Testis (tissue), 2 donors: ENCODE data around the gene MUC5AC.

Experiments used
- POLR2A ChIP-seq: fragments of 450-650 bp; IDR thresholded peaks from one replicate; pipeline ENCODE4 v1.6.1; 2017; ENCODE audit warnings: antibody characterized with exemption, mild to moderate bottlenecking, moderate library complexity
- TF ChIP-seq, protein P1 (sequence below), 3 experiments: fragments of 450-650 bp in 2 of 3; fragments of 200-600 bp in 1 of 3; sonication (generic) in 1 of 3; IDR thresholded peaks; one replicate each; pipeline ENCODE4 v1.5.1; 2016 to 2019; ENCODE audit warnings: antibody characterized with exemption in 3 of 3, mild to moderate bottlenecking in 2 of 3, moderate library complexity in 1 of 3

DNA sequence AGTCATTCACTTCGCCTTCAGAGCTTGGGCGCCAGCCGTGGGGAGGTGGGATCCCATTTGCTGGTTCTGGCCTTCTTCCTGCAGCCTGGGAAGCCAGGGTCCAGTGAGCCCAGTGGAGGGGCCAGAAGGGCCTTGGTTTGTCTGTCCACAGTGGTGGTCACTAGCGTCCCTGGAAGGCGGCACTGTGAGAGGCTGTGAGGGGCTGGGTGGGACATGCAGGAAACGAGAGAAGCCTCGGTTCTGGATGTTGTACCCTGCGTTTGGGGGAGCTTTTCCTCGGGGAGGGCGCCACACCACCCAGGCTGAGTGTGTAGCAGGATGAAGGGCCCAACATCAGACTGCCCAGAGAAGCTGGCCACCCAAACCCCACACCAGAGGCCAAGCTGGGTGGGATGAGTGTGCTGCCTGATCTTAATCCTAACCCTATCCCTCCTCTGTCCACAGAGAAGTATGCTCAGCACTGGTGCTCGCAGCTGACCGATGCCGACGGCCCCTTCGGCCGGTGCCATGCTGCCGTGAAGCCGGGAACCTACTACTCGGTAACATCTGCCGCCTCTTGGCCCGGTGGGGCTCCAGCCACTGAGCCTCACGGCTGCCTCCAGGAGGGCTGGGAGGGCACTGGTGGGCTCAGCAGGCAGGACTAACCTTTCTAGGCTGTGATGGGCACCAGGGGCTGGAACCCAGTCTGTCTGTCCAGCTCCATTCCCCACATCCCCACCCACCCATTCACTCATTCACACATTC lies 14.4 kb downstream of the MUC5AC start:
- TF ChIP-seq, protein P1, sequence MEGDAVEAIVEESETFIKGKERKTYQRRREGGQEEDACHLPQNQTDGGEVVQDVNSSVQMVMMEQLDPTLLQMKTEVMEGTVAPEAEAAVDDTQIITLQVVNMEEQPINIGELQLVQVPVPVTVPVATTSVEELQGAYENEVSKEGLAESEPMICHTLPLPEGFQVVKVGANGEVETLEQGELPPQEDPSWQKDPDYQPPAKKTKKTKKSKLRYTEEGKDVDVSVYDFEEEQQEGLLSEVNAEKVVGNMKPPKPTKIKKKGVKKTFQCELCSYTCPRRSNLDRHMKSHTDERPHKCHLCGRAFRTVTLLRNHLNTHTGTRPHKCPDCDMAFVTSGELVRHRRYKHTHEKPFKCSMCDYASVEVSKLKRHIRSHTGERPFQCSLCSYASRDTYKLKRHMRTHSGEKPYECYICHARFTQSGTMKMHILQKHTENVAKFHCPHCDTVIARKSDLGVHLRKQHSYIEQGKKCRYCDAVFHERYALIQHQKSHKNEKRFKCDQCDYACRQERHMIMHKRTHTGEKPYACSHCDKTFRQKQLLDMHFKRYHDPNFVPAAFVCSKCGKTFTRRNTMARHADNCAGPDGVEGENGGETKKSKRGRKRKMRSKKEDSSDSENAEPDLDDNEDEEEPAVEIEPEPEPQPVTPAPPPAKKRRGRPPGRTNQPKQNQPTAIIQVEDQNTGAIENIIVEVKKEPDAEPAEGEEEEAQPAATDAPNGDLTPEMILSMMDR (IDR thresholded peaks at IDR 0.05), result no peak
- no peak for TF ChIP-seq POLR2A
